H1 (cell line): ENCODE results near the gene SRMS. TPM values are rescaled to one million over a fixed set of nuclear protein-coding genes. Genes with fewer than 3 reads are reported as not detected.

Experiments
- ATF3 ChIP-seq: IDR thresholded peaks from 2 replicates; pipeline ENCODE4 v1.6.1; 2011; ENCODE audit warnings: low read depth, mild to moderate bottlenecking, low read length; ENCODE audit not compliant: insufficient read depth
- EGR1 ChIP-seq: IDR thresholded peaks from 2 replicates; pipeline ENCODE4 v1.6.1; 2011; ENCODE audit warnings: low read depth, low read length, borderline replicate concordance
- EZH2 ChIP-seq: fragments of 200-600 bp; sonication (generic); IDR thresholded peaks from 2 replicates; pipeline ENCODE4 v1.7.1; 2012; ENCODE audit warnings: low read depth, mild to moderate bottlenecking, moderate library complexity, low read length, inconsistent platforms; ENCODE audit not compliant: severe bottlenecking
- POLR2AphosphoS5 ChIP-seq: IDR thresholded peaks from 2 replicates; pipeline ENCODE4 v1.6.1; 2011; ENCODE audit warnings: low read depth, low read length
- SIN3A ChIP-seq, 2 experiments: IDR thresholded peaks in 1 of 2; conservative IDR thresholded peaks in 1 of 2; 2 replicates each; pipeline ENCODE4 v1.6.1; 2011 to 2012; ENCODE audit warnings: low read length in 2 of 2, improper control_type of control experiment in 1 of 2, low read depth in 1 of 2, mild to moderate bottlenecking in 1 of 2
- SIX5 ChIP-seq: IDR thresholded peaks from 2 replicates; pipeline ENCODE4 v1.6.1; 2011; ENCODE audit warnings: mild to moderate bottlenecking, low read depth, low read length
- SRF ChIP-seq: IDR thresholded peaks from 2 replicates; pipeline ENCODE4 v1.6.1; 2011; ENCODE audit warnings: mild to moderate bottlenecking, low read depth, low read length, moderate library complexity
- TCF12 ChIP-seq: IDR thresholded peaks from 2 replicates; pipeline ENCODE4 v1.6.1; 2011; ENCODE audit warnings: low read depth, mild to moderate bottlenecking, low read length
- TEAD4 ChIP-seq: IDR thresholded peaks from 2 replicates; pipeline ENCODE4 v1.6.1; 2012; ENCODE audit warnings: low read depth, low read length, inconsistent platforms, mixed read lengths
- USF2 ChIP-seq: IDR thresholded peaks from 2 replicates; pipeline ENCODE4 v1.6.1; 2011; ENCODE audit warnings: low read length, improper control_type of control experiment
- polyA plus RNA-seq, 7 experiments: library from polyadenylated mRNA; depleted of rRNA in 3 of 7; stranded (reverse) in 5 of 7; unstranded in 2 of 7; fragments of >200 nt in 5 of 7; fragments of 200-250 nt in 2 of 7; gene quantifications; 1 replicate in 5 of 7; 2 replicates in 1 of 7; 4 replicates in 1 of 7; pipeline versions ENCODE4 v1.2.1 to v1.2.3, GENCODE V29; 2011 to 2013; ENCODE audit warnings: missing spikeins in 2 of 7, mixed read lengths in 2 of 7
- total RNA-seq: library from RNA; stranded (reverse); fragmentation: NEBNext Ultra II Directional; extraction: Animal tissue kit (Norgen Biotek cat#: 25700); gene quantifications from 2 replicates; pipeline ENCODE4 v1.2.1, GENCODE V29; 2021

Gene SRMS
- total and polyA plus RNA-seq, 2 of the 8 experiments (the other 6 are each of a cell fraction or from before 2014, with no cell fraction given) = 0.39 to 0.76 TPM

GRCh38 chr20:63539441-63540370, 7.8 kb downstream of the SRMS start (continued):
- no peak for TF ChIP-seq USF2
- no peak for TF ChIP-seq TCF12
- TF ChIP-seq POLR2AphosphoS5 = no peak
- no peak for TF ChIP-seq ATF3
- TF ChIP-seq SIN3A (conservative IDR thresholded peaks at IDR 0.05 in 1 of 2, IDR thresholded peaks at IDR 0.05 in 1 of 2; ENCODE audit: low read depth in 1 of 2, low read length in 2 of 2) = no peak
- TF ChIP-seq SIX5 = no peak
- TF ChIP-seq SRF = no peak
- no peak for TF ChIP-seq EZH2
- no peak for TF ChIP-seq EGR1
- no peak for TF ChIP-seq TEAD4
- TF ChIP-seq, all 59 proteins: peak for 0
